ENCODE measurements around the gene PRKCE. TPM values are rescaled to one million over a fixed set of nuclear protein-coding genes. Genes with fewer than 3 reads are reported as not detected.

Gene PRKCE
- total and polyA plus RNA-seq, 2 donors (not counting 1 experiment from before 2014, with no cell fraction given): 14.1 to 19.0 TPM

DNA sequence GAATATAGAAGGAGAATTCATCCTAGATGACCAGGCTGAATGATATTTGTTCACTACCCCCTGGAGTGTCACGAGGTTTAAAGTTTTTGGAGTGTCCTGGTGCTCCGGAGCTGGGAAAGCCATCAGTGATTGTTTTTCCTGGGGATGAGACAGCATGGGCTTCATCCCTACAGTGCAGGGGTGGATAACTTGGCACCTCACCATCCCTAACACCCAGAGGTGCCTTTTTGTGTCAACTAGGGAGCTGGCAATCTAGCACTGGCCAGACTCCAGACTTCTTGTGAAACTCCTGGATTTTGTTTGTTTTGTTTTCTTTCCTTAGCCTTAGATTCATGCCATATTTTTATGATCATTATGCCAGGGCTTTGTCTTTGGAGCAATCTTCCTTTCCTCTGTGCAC lies 164.8 kb downstream of the PRKCE start:
- H3K27ac ChIP-seq (ENCODE audit: insufficient read depth, low read length): no peak overlapping the region

GRCh38 chr2:45818591-45818990 lies 167.1 kb downstream of the PRKCE start:
- Histone ChIP-seq H3K9ac (ENCODE audit: insufficient read depth, low read length) (no peak overlapping the region), H3K4me3 (replicated peaks in 1 of 4; ENCODE audit: control extremely low read depth in 1 of 4, insufficient read depth in 1 of 4, low read depth in 3 of 4, low read length in 4 of 4) (no peak overlapping the region), H3K4me1 (ENCODE audit: control insufficient read depth, extremely low read depth, insufficient read depth, low read length) (peaks cover 9% of the 10 kb centered on the region), H2AFZ (ENCODE audit: low read length) (no peak overlapping the region), H3K4me2 (ENCODE audit: extremely low read depth, insufficient read depth, low read length) (no peak overlapping the region), H3K27ac (ENCODE audit: insufficient read depth, low read length) (no peak overlapping the region), H3K79me2 (ENCODE audit: control insufficient read depth, insufficient read depth, low read length) (no peaks in the 10 kb centered on the region), H3K9me3 (ENCODE audit: control insufficient read depth, insufficient read depth, low read depth, low read length) (no peaks in the 10 kb centered on the region), H3K27me3 (ENCODE audit: control insufficient read depth, insufficient read depth, low read length) (no peaks in the 10 kb centered on the region), H3K36me3 (ENCODE audit: control insufficient read depth, insufficient read depth, low read length) (no peaks in the 10 kb centered on the region), H4K20me1 (ENCODE audit: control insufficient read depth, extremely low read depth, insufficient read depth, low read length) (no peaks in the 10 kb centered on the region)
- DNase-seq (ENCODE audit: low read depth in 2 of 2): no peak
- TF ChIP-seq EZH2 (IDR thresholded peaks at IDR 0.05; ENCODE audit: low read length, missing control alignments): no peak
- TF ChIP-seq, protein P1, sequence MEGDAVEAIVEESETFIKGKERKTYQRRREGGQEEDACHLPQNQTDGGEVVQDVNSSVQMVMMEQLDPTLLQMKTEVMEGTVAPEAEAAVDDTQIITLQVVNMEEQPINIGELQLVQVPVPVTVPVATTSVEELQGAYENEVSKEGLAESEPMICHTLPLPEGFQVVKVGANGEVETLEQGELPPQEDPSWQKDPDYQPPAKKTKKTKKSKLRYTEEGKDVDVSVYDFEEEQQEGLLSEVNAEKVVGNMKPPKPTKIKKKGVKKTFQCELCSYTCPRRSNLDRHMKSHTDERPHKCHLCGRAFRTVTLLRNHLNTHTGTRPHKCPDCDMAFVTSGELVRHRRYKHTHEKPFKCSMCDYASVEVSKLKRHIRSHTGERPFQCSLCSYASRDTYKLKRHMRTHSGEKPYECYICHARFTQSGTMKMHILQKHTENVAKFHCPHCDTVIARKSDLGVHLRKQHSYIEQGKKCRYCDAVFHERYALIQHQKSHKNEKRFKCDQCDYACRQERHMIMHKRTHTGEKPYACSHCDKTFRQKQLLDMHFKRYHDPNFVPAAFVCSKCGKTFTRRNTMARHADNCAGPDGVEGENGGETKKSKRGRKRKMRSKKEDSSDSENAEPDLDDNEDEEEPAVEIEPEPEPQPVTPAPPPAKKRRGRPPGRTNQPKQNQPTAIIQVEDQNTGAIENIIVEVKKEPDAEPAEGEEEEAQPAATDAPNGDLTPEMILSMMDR (conservative IDR thresholded peaks at IDR 0.05 in 1 of 2, IDR thresholded peaks at IDR 0.05 in 1 of 2; ENCODE audit: low read depth in 1 of 2, low read length in 2 of 2): no peak

More for the DNA sequence above, 164.8 kb downstream of the PRKCE start:
- peak in 1 of 2 donors; percentile 73 for DNase-seq (ENCODE audit: low read depth in 2 of 2)
- Histone ChIP-seq H3K9ac (ENCODE audit: insufficient read depth, low read length) (no peak overlapping the region), H3K36me3 (ENCODE audit: control insufficient read depth, insufficient read depth, low read length) (no peaks in the 10 kb centered on the region), H2AFZ (ENCODE audit: low read length) (no peak overlapping the region), H3K27me3 (ENCODE audit: control insufficient read depth, insufficient read depth, low read length) (no peaks in the 10 kb centered on the region), H3K9me3 (ENCODE audit: control insufficient read depth, insufficient read depth, low read depth, low read length) (no peaks in the 10 kb centered on the region), H3K4me2 (ENCODE audit: extremely low read depth, insufficient read depth, low read length) (no peak overlapping the region), H3K4me1 (ENCODE audit: control insufficient read depth, extremely low read depth, insufficient read depth, low read length) (peaks cover 8% of the 10 kb centered on the region), H4K20me1 (ENCODE audit: control insufficient read depth, extremely low read depth, insufficient read depth, low read length) (no peaks in the 10 kb centered on the region), H3K79me2 (ENCODE audit: control insufficient read depth, insufficient read depth, low read length) (no peaks in the 10 kb centered on the region), H3K4me3 (replicated peaks in 1 of 4; ENCODE audit: control extremely low read depth in 1 of 4, insufficient read depth in 1 of 4, low read depth in 3 of 4, low read length in 4 of 4) (no peak overlapping the region)
- TF ChIP-seq EZH2 (IDR thresholded peaks at IDR 0.05; ENCODE audit: low read length, missing control alignments): no peak
- TF ChIP-seq, protein P1 (conservative IDR thresholded peaks at IDR 0.05 in 1 of 2, IDR thresholded peaks at IDR 0.05 in 1 of 2; ENCODE audit: low read depth in 1 of 2, low read length in 2 of 2): no peak

DNA sequence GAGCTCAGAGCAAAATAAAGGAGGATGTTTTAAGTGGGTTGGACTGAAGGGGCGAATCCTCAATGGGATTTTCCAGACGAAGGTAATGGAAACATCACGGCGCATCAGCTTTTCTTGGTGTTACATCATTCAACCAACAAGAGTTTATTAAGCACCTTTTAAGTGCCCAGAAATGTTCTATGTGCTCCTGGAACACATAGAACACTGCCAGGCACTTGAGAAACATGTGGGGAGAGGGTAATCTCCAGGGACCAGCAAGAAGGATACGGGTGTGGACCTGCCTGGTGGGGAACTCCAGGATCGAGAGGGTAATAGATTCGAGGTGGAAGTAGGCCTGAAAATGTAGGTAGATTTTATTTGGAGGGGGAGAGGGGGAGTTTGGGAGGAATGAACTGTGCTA lies 168.6 kb downstream of the PRKCE start:
- no peaks in the 10 kb centered on the region for H4K20me1 ChIP-seq (ENCODE audit: control insufficient read depth, extremely low read depth, insufficient read depth, low read length)
- H3K4me3 ChIP-seq (replicated peaks in 1 of 4; ENCODE audit: control extremely low read depth in 1 of 4, insufficient read depth in 1 of 4, low read depth in 3 of 4, low read length in 4 of 4): no peak overlapping the region
- no peaks in the 10 kb centered on the region for H3K79me2 ChIP-seq (ENCODE audit: control insufficient read depth, insufficient read depth, low read length)
- no peak overlapping the region for H3K9ac ChIP-seq (ENCODE audit: insufficient read depth, low read length)
- H3K36me3 ChIP-seq (ENCODE audit: control insufficient read depth, insufficient read depth, low read length): no peaks in the 10 kb centered on the region
- peaks cover 8% of the 10 kb centered on the region for H3K4me1 ChIP-seq (ENCODE audit: control insufficient read depth, extremely low read depth, insufficient read depth, low read length)
- no peaks in the 10 kb centered on the region for H3K27me3 ChIP-seq (ENCODE audit: control insufficient read depth, insufficient read depth, low read length)
- no peaks in the 10 kb centered on the region for H3K9me3 ChIP-seq (ENCODE audit: control insufficient read depth, insufficient read depth, low read depth, low read length)
- no peak overlapping the region for H3K4me2 ChIP-seq (ENCODE audit: extremely low read depth, insufficient read depth, low read length)
- TF ChIP-seq, protein P1 (conservative IDR thresholded peaks at IDR 0.05 in 1 of 2, IDR thresholded peaks at IDR 0.05 in 1 of 2; ENCODE audit: low read depth in 1 of 2, low read length in 2 of 2): no peak
- TF ChIP-seq EZH2 (IDR thresholded peaks at IDR 0.05; ENCODE audit: low read length, missing control alignments): no peak
- no peak for DNase-seq (ENCODE audit: low read depth in 2 of 2)
- no peak overlapping the region for H2AFZ ChIP-seq (ENCODE audit: low read length)
- H3K27ac ChIP-seq (ENCODE audit: insufficient read depth, low read length): no peak overlapping the region

Measured in fibroblast of lung (primary cell).